Transverse colon (tissue), 4 donors: ENCODE results near the gene REC114.

ENCODE experiments used
- EP300 ChIP-seq: sonication (generic); formaldehyde crosslinking; IDR thresholded peaks from one replicate; pipeline ENCODE4 v1.6.1; 2017; ENCODE audit warnings: antibody characterized with exemption, low read depth
- POLR2A ChIP-seq: fragments of 450-650 bp; IDR thresholded peaks from one replicate; pipeline ENCODE4 v1.6.1; 2016; ENCODE audit warnings: antibody characterized with exemption, mild to moderate bottlenecking, moderate library complexity
- POLR2AphosphoS5 ChIP-seq, 3 donors: sonication (generic); formaldehyde crosslinking; IDR thresholded peaks; one replicate each; pipeline ENCODE4 v1.6.1; 2016; ENCODE audit warnings: antibody characterized with exemption in 3 of 3
- TF ChIP-seq, protein P1 (sequence below), 5 experiments: fragments of 200-600 bp in 3 of 5; fragments of 450-650 bp in 2 of 5; sonication (generic) in 3 of 5; IDR thresholded peaks; 1 replicate in 2 of 5; 2 replicates in 3 of 5; pipeline ENCODE4 v1.5.1; 2016 to 2017; ENCODE audit warnings: antibody characterized with exemption in 5 of 5, inconsistent platforms in 3 of 5, mild to moderate bottlenecking in 2 of 5, moderate library complexity in 1 of 5

DNA sequence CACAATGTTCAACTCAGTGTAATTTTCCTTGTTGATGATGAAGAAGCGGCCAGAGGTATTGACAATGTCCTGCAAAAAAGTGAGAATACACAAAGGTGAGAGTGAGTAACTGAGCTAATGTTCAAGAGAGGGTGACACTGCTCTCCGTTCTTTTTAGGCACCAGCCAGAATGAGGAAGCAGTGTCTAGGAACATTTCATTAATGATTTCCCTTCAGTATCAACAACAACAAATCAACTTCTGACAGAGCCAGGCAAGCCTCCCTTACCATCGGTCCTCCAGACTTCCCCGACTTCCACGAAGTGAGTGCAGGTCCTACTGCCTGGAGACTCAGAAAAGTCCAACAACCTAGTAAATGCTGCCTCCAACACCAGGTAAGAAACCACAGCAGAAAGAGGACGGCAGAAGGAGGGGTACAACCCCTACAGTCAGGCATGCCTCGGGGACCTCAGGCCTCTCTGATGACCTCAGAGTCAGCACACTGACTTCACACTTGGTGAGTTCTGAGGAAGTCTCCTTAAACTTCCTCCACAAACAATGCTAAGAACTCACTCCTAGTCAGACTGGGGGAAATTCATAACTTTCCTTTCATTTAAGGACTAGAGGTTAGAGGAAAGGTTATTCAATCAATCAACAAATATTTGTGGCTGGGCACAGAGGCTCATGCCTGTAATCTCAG is 127.5 kb downstream of the REC114 start:
- no peak for TF ChIP-seq EP300
- TF ChIP-seq, protein P1, sequence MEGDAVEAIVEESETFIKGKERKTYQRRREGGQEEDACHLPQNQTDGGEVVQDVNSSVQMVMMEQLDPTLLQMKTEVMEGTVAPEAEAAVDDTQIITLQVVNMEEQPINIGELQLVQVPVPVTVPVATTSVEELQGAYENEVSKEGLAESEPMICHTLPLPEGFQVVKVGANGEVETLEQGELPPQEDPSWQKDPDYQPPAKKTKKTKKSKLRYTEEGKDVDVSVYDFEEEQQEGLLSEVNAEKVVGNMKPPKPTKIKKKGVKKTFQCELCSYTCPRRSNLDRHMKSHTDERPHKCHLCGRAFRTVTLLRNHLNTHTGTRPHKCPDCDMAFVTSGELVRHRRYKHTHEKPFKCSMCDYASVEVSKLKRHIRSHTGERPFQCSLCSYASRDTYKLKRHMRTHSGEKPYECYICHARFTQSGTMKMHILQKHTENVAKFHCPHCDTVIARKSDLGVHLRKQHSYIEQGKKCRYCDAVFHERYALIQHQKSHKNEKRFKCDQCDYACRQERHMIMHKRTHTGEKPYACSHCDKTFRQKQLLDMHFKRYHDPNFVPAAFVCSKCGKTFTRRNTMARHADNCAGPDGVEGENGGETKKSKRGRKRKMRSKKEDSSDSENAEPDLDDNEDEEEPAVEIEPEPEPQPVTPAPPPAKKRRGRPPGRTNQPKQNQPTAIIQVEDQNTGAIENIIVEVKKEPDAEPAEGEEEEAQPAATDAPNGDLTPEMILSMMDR (IDR thresholded peaks at IDR 0.05): no peak
- no peak for TF ChIP-seq POLR2AphosphoS5 (IDR thresholded peaks at IDR 0.05)
- no peak for TF ChIP-seq POLR2A
